Measurements from ENCODE around the gene NACC2.

Gene NACC2

GRCh38 chr9:136054798-136055714 lies 40.0 kb downstream of the NACC2 start:
- Histone ChIP-seq H3K4me3 (ENCODE audit: low read length) (no peak overlapping the region), H3K9ac (ENCODE audit: low read length) (no peak overlapping the region), H2AFZ (ENCODE audit: low read length) (no peak overlapping the region), H3F3A (ENCODE audit: insufficient read depth, low read length) (no peaks in the 10 kb centered on the region), H3K79me2 (ENCODE audit: low read length) (no peaks in the 10 kb centered on the region), H4K20me1 (ENCODE audit: insufficient read depth, low read length) (no peaks in the 10 kb centered on the region), H3K4me2 (ENCODE audit: low read depth, low read length) (no peak overlapping the region), H3K36me3 (replicated peaks; ENCODE audit: insufficient read depth, low read length) (no peaks in the 10 kb centered on the region), H3K27ac (ENCODE audit: low read length) (no peak overlapping the region), H3K9me2 (replicated peaks; ENCODE audit: insufficient read depth, low read length) (no peaks in the 10 kb centered on the region), H3K4me1 (ENCODE audit: low read length) (no peaks in the 10 kb centered on the region), H3K27me3 (replicated peaks; ENCODE audit: insufficient read depth, low read length) (peaks cover 97% of the 10 kb centered on the region), H3K9me3 (replicated peaks; ENCODE audit: insufficient read depth, low read length) (no peaks in the 10 kb centered on the region)
- no peak for DNase-seq
- no peak for TF ChIP-seq CTCF (IDR thresholded peaks at IDR 0.05; ENCODE audit: low read length)
- TF ChIP-seq EZH2 (optimal IDR thresholded peaks at IDR 0.05; ENCODE audit: low read depth, low read length): no peak
- no peak for TF ChIP-seq EZH2phosphoT487 (IDR thresholded peaks at IDR 0.05; ENCODE audit: low read length)

- Histone ChIP-seq H3K4me2 (ENCODE audit: low read depth, low read length) (no peak overlapping the region), H3F3A (ENCODE audit: insufficient read depth, low read length) (no peaks in the 10 kb centered on the region), H3K9ac (ENCODE audit: low read length) (no peak overlapping the region), H3K4me3 (ENCODE audit: low read length) (no peak overlapping the region), H3K79me2 (ENCODE audit: low read length) (no peaks in the 10 kb centered on the region), H3K4me1 (ENCODE audit: low read length) (no peaks in the 10 kb centered on the region), H3K27me3 (replicated peaks; ENCODE audit: insufficient read depth, low read length) (peaks cover 96% of the 10 kb centered on the region), H2AFZ (ENCODE audit: low read length) (no peak overlapping the region), H3K36me3 (replicated peaks; ENCODE audit: insufficient read depth, low read length) (no peaks in the 10 kb centered on the region), H4K20me1 (ENCODE audit: insufficient read depth, low read length) (no peaks in the 10 kb centered on the region), H3K27ac (ENCODE audit: low read length) (no peak overlapping the region), H3K9me2 (replicated peaks; ENCODE audit: insufficient read depth, low read length) (no peaks in the 10 kb centered on the region), H3K9me3 (replicated peaks; ENCODE audit: insufficient read depth, low read length) (no peaks in the 10 kb centered on the region)
- no peak for DNase-seq
- TF ChIP-seq EZH2phosphoT487 (IDR thresholded peaks at IDR 0.05; ENCODE audit: low read length) (no peak), EZH2 (optimal IDR thresholded peaks at IDR 0.05; ENCODE audit: low read depth, low read length) (no peak), CTCF (IDR thresholded peaks at IDR 0.05; ENCODE audit: low read length) (no peak)
Observed at GRCh38 chr9:136054146-136054545, 40.9 kb downstream of the NACC2 start.

GRCh38 chr9:136053757-136054142 lies 41.3 kb downstream of the NACC2 start:
- no peak overlapping the region for H3K27ac ChIP-seq (ENCODE audit: low read length)
- no peak for TF ChIP-seq EZH2 (optimal IDR thresholded peaks at IDR 0.05; ENCODE audit: low read depth, low read length)
- TF ChIP-seq CTCF (IDR thresholded peaks at IDR 0.05; ENCODE audit: low read length): no peak
- TF ChIP-seq EZH2phosphoT487 (IDR thresholded peaks at IDR 0.05; ENCODE audit: low read length): no peak
- H3F3A ChIP-seq (ENCODE audit: insufficient read depth, low read length): no peaks in the 10 kb centered on the region
- no peaks in the 10 kb centered on the region for H3K36me3 ChIP-seq (replicated peaks; ENCODE audit: insufficient read depth, low read length)
- no peaks in the 10 kb centered on the region for H3K9me3 ChIP-seq (replicated peaks; ENCODE audit: insufficient read depth, low read length)
- H3K79me2 ChIP-seq (ENCODE audit: low read length): no peaks in the 10 kb centered on the region
- no peak overlapping the region for H3K4me2 ChIP-seq (ENCODE audit: low read depth, low read length)
- H3K27me3 ChIP-seq (replicated peaks; ENCODE audit: insufficient read depth, low read length): peaks cover 96% of the 10 kb centered on the region
- no peak overlapping the region for H3K9ac ChIP-seq (ENCODE audit: low read length)
- H3K9me2 ChIP-seq (replicated peaks; ENCODE audit: insufficient read depth, low read length): no peaks in the 10 kb centered on the region
- H4K20me1 ChIP-seq (ENCODE audit: insufficient read depth, low read length): no peaks in the 10 kb centered on the region
- DNase-seq: no peak
- H3K4me3 ChIP-seq (ENCODE audit: low read length): no peak overlapping the region
- no peak overlapping the region for H2AFZ ChIP-seq (ENCODE audit: low read length)
- no peaks in the 10 kb centered on the region for H3K4me1 ChIP-seq (ENCODE audit: low read length)

Measured in MM.1S (cell line).